HL-60 (cell line): ENCODE results near the gene TAX1BP1.

Source experiments
- DNase-seq, 2 experiments: peaks; one replicate each; pipeline ENCODE4 v3.0.0-alpha.2; 2010 to 2020; ENCODE audit warnings: low read depth in 1 of 2, low spot score in 1 of 2
- H3K27ac ChIP-seq: fragments of 250-450 bp; sonication (Bioruptor Pico); replicated peaks from 2 replicates; pipeline ENCODE4 v1.5.1; 2020; ENCODE audit warnings: mild to moderate bottlenecking, moderate library complexity
- H3K27me3 ChIP-seq: fragments of 250-450 bp; sonication (Bioruptor Pico); 2 replicates; pipeline ENCODE4 v1.5.1; 2021; ENCODE audit warnings: mild to moderate bottlenecking, moderate library complexity; ENCODE audit not compliant: insufficient read depth, poor library complexity, severe bottlenecking
- H3K4me3 ChIP-seq: replicated peaks from 2 replicates; pipeline ENCODE4 v1.5.1; 2011; ENCODE audit warnings: mild to moderate bottlenecking, control low read depth, low read length; ENCODE audit not compliant: insufficient read depth
- CTCF ChIP-seq: IDR thresholded peaks from one replicate; pipeline ENCODE4 v1.5.1; 2011; ENCODE audit warnings: low read length, control low read depth, inconsistent platforms; ENCODE audit not compliant: insufficient read depth
- GABPA ChIP-seq: IDR thresholded peaks from 2 replicates; pipeline ENCODE4 v1.6.1; 2012; ENCODE audit warnings: low read depth
- POLR2AphosphoS5 ChIP-seq: IDR thresholded peaks from 2 replicates; pipeline ENCODE4 v1.6.1; 2012; ENCODE audit warnings: low read depth
- REST ChIP-seq: IDR thresholded peaks from 2 replicates; pipeline ENCODE4 v1.6.1; 2012; ENCODE audit warnings: low read depth; ENCODE audit not compliant: insufficient replicate concordance
- SPI1 ChIP-seq: IDR thresholded peaks from 2 replicates; pipeline ENCODE4 v1.6.1; 2012; ENCODE audit warnings: low read depth, mild to moderate bottlenecking, borderline replicate concordance

TAX1BP1 gene

GRCh38 chr7:27870595-27870994 is 130.6 kb downstream of the TAX1BP1 start:
- Histone ChIP-seq H3K27ac (no peak overlapping the region), H3K27me3 (no peaks in the 10 kb centered on the region), H3K4me3 (no peak overlapping the region)
- no peak for DNase-seq
- TF ChIP-seq GABPA: no peak
- no peak for TF ChIP-seq SPI1
- no peak for TF ChIP-seq POLR2AphosphoS5
- TF ChIP-seq REST: no peak
- TF ChIP-seq CTCF: no peak

- TF ChIP-seq POLR2AphosphoS5: no peak
- TF ChIP-seq SPI1: no peak
- no peak for TF ChIP-seq GABPA
- TF ChIP-seq CTCF: no peak
- no peak for TF ChIP-seq REST
- no peak for DNase-seq
- Histone ChIP-seq H3K27me3 (no peaks in the 10 kb centered on the region), H3K4me3 (no peak overlapping the region), H3K27ac (no peak overlapping the region)
These were observed 131.1 kb downstream of the TAX1BP1 start for GRCh38 chr7:27871086-27871485.

GRCh38 chr7:27871866-27872265 is 131.9 kb downstream of the TAX1BP1 start:
- no peak for TF ChIP-seq SPI1
- no peak for TF ChIP-seq POLR2AphosphoS5
- TF ChIP-seq CTCF: no peak
- no peak for TF ChIP-seq GABPA
- no peak for TF ChIP-seq REST
- no peak overlapping the region for H3K27ac ChIP-seq
- DNase-seq: no peak
- no peaks in the 10 kb centered on the region for H3K27me3 ChIP-seq
- H3K4me3 ChIP-seq: no peak overlapping the region
